Stimulated activated naive B cell treated with anti-CD40 and anti-IgM and Interleukin-4, amounts not matched to agents 10 μg/mL and 1 μg/mL and 100 μg/mL, for 72 hours (primary cell): Measurements from ENCODE around the gene KLF9.

Experiments used
- ATAC-seq, 2 donors: fragments of 150-1000 bp; cut with Tn5 transposase; replicated peaks; 2 replicates each; pipeline ENCODE4 v1.10.0; 2021; ENCODE audit warnings: moderate library complexity in 1 of 2
- DNase-seq: peaks from one replicate; pipeline ENCODE4 v3.0.0; 2021
- H3K27ac Mint-ChIP-seq: one replicate; pipeline ENCODE4 v1.8.0; 2022; ENCODE audit warnings: mild to moderate bottlenecking, mixed read lengths
- H3K27me3 Mint-ChIP-seq, 2 donors: one replicate each; pipeline ENCODE4 v1.8.0; 2022; ENCODE audit warnings: mixed read lengths in 2 of 2
- H3K36me3 Mint-ChIP-seq, 2 donors: one replicate each; pipeline ENCODE4 v1.8.0; 2022; ENCODE audit warnings: mixed read lengths in 2 of 2, mild to moderate bottlenecking in 1 of 2
- H3K4me1 Mint-ChIP-seq, 2 donors: one replicate each; pipeline ENCODE4 v1.8.0; 2022; ENCODE audit warnings: mixed read lengths in 2 of 2, mild to moderate bottlenecking in 1 of 2
- H3K4me3 Mint-ChIP-seq, 2 donors: one replicate each; pipeline ENCODE4 v1.8.0; 2022; ENCODE audit warnings: mild to moderate bottlenecking in 2 of 2, mixed read lengths in 2 of 2, moderate library complexity in 1 of 2
- H3K9me3 Mint-ChIP-seq, 2 donors: one replicate each; pipeline ENCODE4 v1.8.0; 2022; ENCODE audit warnings: mixed read lengths in 2 of 2, mild to moderate bottlenecking in 1 of 2

Gene KLF9

GRCh38 chr9:70413799-70414775, at the start of gene KLF9:
Gene KLF9 (minus strand): TSS chr9:70414657. CDS start chr9:70413363, 1,294 bp downstream.
- H3K4me1 Mint-ChIP-seq, result peaks cover 27 to 37% of the 10 kb centered on the region in 2 donors

GRCh38 chr9:70463877-70464276, 49.4 kb upstream of the KLF9 start:
- Mint-ChIP-seq H3K36me3 (no peaks in the 10 kb centered on the region), H3K27me3 (peaks cover 0 to 4% of the 10 kb centered on the region in 2 donors), H3K9me3 (no peaks in the 10 kb centered on the region), H3K27ac (no peak overlapping the region), H3K4me1 (no peaks in the 10 kb centered on the region), H3K4me3 (no peak overlapping the region)
- ATAC-seq (no peak), DNase-seq (no peak)

More at GRCh38 chr9:70413799-70414775, at the start of gene KLF9:
- peak; percentile 80 to 84 for ATAC-seq
- Mint-ChIP-seq H3K36me3 (peaks cover 0 to 4% of the 10 kb centered on the region in 2 donors), H3K4me3 (peak within 1 kb of the TSS; percentile 93 to 100), H3K27ac (peak within 1 kb of the TSS; percentile 100), H3K9me3 (no peaks in the 10 kb centered on the region), H3K27me3 (no peaks in the 10 kb centered on the region)
- peak; percentile 91 for DNase-seq

GRCh38 chr9:70462300-70462699, 47.8 kb upstream of the KLF9 start:
- Mint-ChIP-seq H3K4me3 (no peak overlapping the region), H3K4me1 (no peaks in the 10 kb centered on the region)

GRCh38 chr9:70457235-70457634, 42.8 kb upstream of the KLF9 start:
- H3K27me3 Mint-ChIP-seq, result no peaks in the 10 kb centered on the region
- H3K4me1 Mint-ChIP-seq, result no peaks in the 10 kb centered on the region
- H3K36me3 Mint-ChIP-seq, result no peaks in the 10 kb centered on the region
- H3K9me3 Mint-ChIP-seq, result no peaks in the 10 kb centered on the region
- ATAC-seq (no peak), DNase-seq (no peak)
- no peak overlapping the region for H3K27ac Mint-ChIP-seq
- H3K4me3 Mint-ChIP-seq, result no peak overlapping the region

More at GRCh38 chr9:70462300-70462699, 47.8 kb upstream of the KLF9 start:
- H3K27me3 Mint-ChIP-seq, result peaks cover 0 to 4% of the 10 kb centered on the region in 2 donors
- no peak overlapping the region for H3K27ac Mint-ChIP-seq
- H3K36me3 Mint-ChIP-seq, result no peaks in the 10 kb centered on the region
- H3K9me3 Mint-ChIP-seq, result no peaks in the 10 kb centered on the region
- no peak for ATAC-seq
- no peak for DNase-seq

- H3K4me1 Mint-ChIP-seq, result no peaks in the 10 kb centered on the region
- ATAC-seq (no peak), DNase-seq (no peak)
- no peaks in the 10 kb centered on the region for H3K27me3 Mint-ChIP-seq
- no peaks in the 10 kb centered on the region for H3K36me3 Mint-ChIP-seq
- no peaks in the 10 kb centered on the region for H3K9me3 Mint-ChIP-seq
- no peak overlapping the region for H3K27ac Mint-ChIP-seq
- H3K4me3 Mint-ChIP-seq, result no peak overlapping the region
These were observed 41.7 kb upstream of the KLF9 start for GRCh38 chr9:70455993-70456704.

- no peak overlapping the region for H3K4me3 Mint-ChIP-seq
- ATAC-seq, result no peak
- H3K9me3 Mint-ChIP-seq, result no peaks in the 10 kb centered on the region
- H3K27me3 Mint-ChIP-seq, result peaks cover 0 to 5% of the 10 kb centered on the region in 2 donors
- no peaks in the 10 kb centered on the region for H3K36me3 Mint-ChIP-seq
- H3K4me1 Mint-ChIP-seq, result no peaks in the 10 kb centered on the region
- DNase-seq, result no peak
- H3K27ac Mint-ChIP-seq, result no peak overlapping the region
These were observed 37.9 kb upstream of the KLF9 start for GRCh38 chr9:70452365-70452764.

- Mint-ChIP-seq H3K27ac (no peak overlapping the region), H3K27me3 (peaks cover 0 to 5% of the 10 kb centered on the region in 2 donors), H3K9me3 (no peaks in the 10 kb centered on the region), H3K4me1 (no peaks in the 10 kb centered on the region), H3K36me3 (no peaks in the 10 kb centered on the region), H3K4me3 (no peak overlapping the region)
- no peak for DNase-seq
- ATAC-seq, result no peak
These were observed 37.3 kb upstream of the KLF9 start for GRCh38 chr9:70451765-70452164.

GRCh38 chr9:70450738-70451137, 36.3 kb upstream of the KLF9 start:
- H3K9me3 Mint-ChIP-seq, result no peaks in the 10 kb centered on the region
- no peak for ATAC-seq
- H3K4me3 Mint-ChIP-seq, result no peak overlapping the region
- no peaks in the 10 kb centered on the region for H3K36me3 Mint-ChIP-seq
- no peak for DNase-seq
- H3K4me1 Mint-ChIP-seq, result no peaks in the 10 kb centered on the region
- peaks cover 0 to 5% of the 10 kb centered on the region in 2 donors for H3K27me3 Mint-ChIP-seq
- no peak overlapping the region for H3K27ac Mint-ChIP-seq

GRCh38 chr9:70449461-70449860, 35.0 kb upstream of the KLF9 start:
- H3K9me3 Mint-ChIP-seq, result no peaks in the 10 kb centered on the region
- H3K4me3 Mint-ChIP-seq, result no peak overlapping the region
- H3K4me1 Mint-ChIP-seq, result no peaks in the 10 kb centered on the region
- no peak for ATAC-seq
- DNase-seq, result no peak
- peaks cover 0 to 5% of the 10 kb centered on the region in 2 donors for H3K27me3 Mint-ChIP-seq
- H3K27ac Mint-ChIP-seq, result no peak overlapping the region
- H3K36me3 Mint-ChIP-seq, result no peaks in the 10 kb centered on the region

- no peak overlapping the region for H3K4me3 Mint-ChIP-seq
- DNase-seq (no peak), ATAC-seq (no peak)
- no peaks in the 10 kb centered on the region for H3K36me3 Mint-ChIP-seq
- no peaks in the 10 kb centered on the region for H3K4me1 Mint-ChIP-seq
- H3K9me3 Mint-ChIP-seq, result no peaks in the 10 kb centered on the region
- no peak overlapping the region for H3K27ac Mint-ChIP-seq
- peaks cover 0 to 5% of the 10 kb centered on the region in 2 donors for H3K27me3 Mint-ChIP-seq
These were observed 34.5 kb upstream of the KLF9 start for GRCh38 chr9:70448919-70449318.

- DNase-seq, result no peak
- ATAC-seq, result no peak
- Mint-ChIP-seq H3K9me3 (no peaks in the 10 kb centered on the region), H3K36me3 (no peaks in the 10 kb centered on the region), H3K4me3 (no peak overlapping the region), H3K4me1 (no peaks in the 10 kb centered on the region), H3K27me3 (peaks cover 0 to 5% of the 10 kb centered on the region in 2 donors), H3K27ac (no peak overlapping the region)
These were observed 30.4 kb upstream of the KLF9 start for GRCh38 chr9:70444904-70445303.

- no peak for ATAC-seq
- H3K4me1 Mint-ChIP-seq, result peaks cover 0 to 5% of the 10 kb centered on the region in 2 donors
- no peak overlapping the region for H3K27ac Mint-ChIP-seq
These were observed 27.9 kb upstream of the KLF9 start for GRCh38 chr9:70442328-70442848.

GRCh38 chr9:70441622-70442021, 27.2 kb upstream of the KLF9 start:
- ATAC-seq (no peak), DNase-seq (no peak)
- Mint-ChIP-seq H3K4me1 (peaks cover 0 to 5% of the 10 kb centered on the region in 2 donors), H3K9me3 (peaks cover 0 to 3% of the 10 kb centered on the region in 2 donors), H3K27ac (no peak overlapping the region), H3K27me3 (peaks cover 9 to 18% of the 10 kb centered on the region in 2 donors), H3K36me3 (no peaks in the 10 kb centered on the region), H3K4me3 (no peak overlapping the region)

More at GRCh38 chr9:70442328-70442848, 27.9 kb upstream of the KLF9 start:
- peaks cover 0 to 3% of the 10 kb centered on the region in 2 donors for H3K9me3 Mint-ChIP-seq
- DNase-seq, result no peak
- H3K4me3 Mint-ChIP-seq, result no peak overlapping the region
- peaks cover 9 to 18% of the 10 kb centered on the region in 2 donors for H3K27me3 Mint-ChIP-seq
- H3K36me3 Mint-ChIP-seq, result no peaks in the 10 kb centered on the region

- peaks cover 0 to 3% of the 10 kb centered on the region in 2 donors for H3K9me3 Mint-ChIP-seq
- H3K4me1 Mint-ChIP-seq, result peaks cover 0 to 5% of the 10 kb centered on the region in 2 donors
- no peak overlapping the region for H3K27ac Mint-ChIP-seq
- H3K36me3 Mint-ChIP-seq, result no peaks in the 10 kb centered on the region
- H3K4me3 Mint-ChIP-seq, result no peak overlapping the region
- peaks cover 9 to 18% of the 10 kb centered on the region in 2 donors for H3K27me3 Mint-ChIP-seq
- DNase-seq, result no peak
- no peak for ATAC-seq
These were observed 25.7 kb upstream of the KLF9 start for GRCh38 chr9:70439991-70440706.
